GM23338 (cell line): Measurements from ENCODE around the gene C1QTNF5. TPM values are rescaled to one million over a fixed set of nuclear protein-coding genes. Genes with fewer than 3 reads are reported as not detected.
A peak's percentile ranks its signal among the peaks of the same experiment; 100 is the strongest.

Source experiments
- ATAC-seq: fragments of 200-7000 bp; cut with Tn5 transposase; 3 replicates; pipeline ENCODE4 v1.9.1; 2020
- DNase-seq: peaks from one replicate; pipeline ENCODE4 v3.0.0-alpha.2; 2015; ENCODE audit warnings: low spot score
- H2AFZ ChIP-seq: fragments of 200-600 bp; sonication (generic); 2 replicates; pipeline ENCODE4 v1.8.0; 2016; ENCODE audit warnings: antibody characterized with exemption, mild to moderate bottlenecking, moderate library complexity
- H3F3A ChIP-seq: fragments of 200-600 bp; sonication (generic); replicated peaks from 2 replicates; pipeline ENCODE4 v1.8.0; 2017; ENCODE audit warnings: antibody characterized with exemption, mixed run types, low read depth
- H3K27ac ChIP-seq: fragments of 200-600 bp; sonication (generic); 2 replicates; pipeline ENCODE4 v1.6.1; 2016; ENCODE audit warnings: low read depth
- H3K27me3 ChIP-seq: fragments of 200-600 bp; sonication (generic); 2 replicates; pipeline ENCODE4 v1.8.0; 2016; ENCODE audit warnings: mild to moderate bottlenecking, mixed run types, moderate library complexity; ENCODE audit not compliant: insufficient read depth
- H3K36me3 ChIP-seq: fragments of 200-600 bp; sonication (generic); 2 replicates; pipeline ENCODE4 v1.8.0; 2016; ENCODE audit warnings: mild to moderate bottlenecking; ENCODE audit not compliant: insufficient read depth
- H3K4me1 ChIP-seq: fragments of 200-600 bp; sonication (generic); 2 replicates; pipeline ENCODE4 v1.8.0; 2016; ENCODE audit warnings: mild to moderate bottlenecking, moderate library complexity; ENCODE audit not compliant: insufficient read depth
- H3K4me2 ChIP-seq: fragments of 200-600 bp; sonication (generic); 2 replicates; pipeline ENCODE4 v1.7.1; 2017; ENCODE audit warnings: mixed run types
- H3K4me3 ChIP-seq: fragments of 200-600 bp; sonication (generic); 2 replicates; pipeline ENCODE4 v1.6.1; 2016; ENCODE audit warnings: mixed run types
- H3K79me2 ChIP-seq: fragments of 200-600 bp; sonication (generic); replicated peaks from 2 replicates; pipeline ENCODE4 v1.8.0; 2017; ENCODE audit warnings: mild to moderate bottlenecking; ENCODE audit not compliant: insufficient read depth
- H3K9me2 ChIP-seq: fragments of 200-600 bp; sonication (generic); 2 replicates; pipeline ENCODE4 v1.8.0; 2017; ENCODE audit not compliant: insufficient read depth
- H4K20me1 ChIP-seq: fragments of 200-600 bp; sonication (generic); replicated peaks from 2 replicates; pipeline ENCODE4 v1.8.0; 2017; ENCODE audit warnings: mild to moderate bottlenecking; ENCODE audit not compliant: insufficient read depth
- H3K27ac Mint-ChIP-seq: 2 replicates; pipeline ENCODE4 v1.8.0; 2020; ENCODE audit warnings: inconsistent platforms, mild to moderate bottlenecking, moderate library complexity, mixed read lengths
- H3K27me3 Mint-ChIP-seq: 3 replicates; pipeline ENCODE4 v1.8.0; 2022; ENCODE audit warnings: low read depth, mild to moderate bottlenecking, moderate library complexity, mixed read lengths, inconsistent platforms; ENCODE audit not compliant: insufficient read depth, poor library complexity
- H3K36me3 Mint-ChIP-seq: 3 replicates; pipeline ENCODE4 v1.8.0; 2021; ENCODE audit warnings: low read depth, mild to moderate bottlenecking, inconsistent platforms, moderate library complexity, mixed read lengths
- H3K4me1 Mint-ChIP-seq: 3 replicates; pipeline ENCODE4 v1.8.0; 2020; ENCODE audit warnings: mild to moderate bottlenecking, inconsistent platforms, mixed read lengths
- H3K4me3 Mint-ChIP-seq: 3 replicates; pipeline ENCODE4 v1.8.0; 2021; ENCODE audit warnings: moderate library complexity, mild to moderate bottlenecking, inconsistent platforms, mixed read lengths
- H3K9me3 Mint-ChIP-seq: 3 replicates; pipeline ENCODE4 v1.8.0; 2020; ENCODE audit warnings: moderate library complexity, mild to moderate bottlenecking, inconsistent platforms, mixed read lengths
- CREB1 ChIP-seq: fragments of 250-450 bp; sonication (Bioruptor Pico); IDR thresholded peaks from 2 replicates; pipeline ENCODE4 v1.5.0; 2020; ENCODE audit warnings: low read depth, mild to moderate bottlenecking, moderate library complexity
- CTCF ChIP-seq, 2 experiments: fragments of 200-600 bp in 1 of 2; sonication (generic) in 1 of 2; conservative IDR thresholded peaks; 2 replicates each; pipeline versions ENCODE4 v1.5.1 to v1.6.1; 2016 to 2017; ENCODE audit warnings: antibody characterized with exemption in 2 of 2, low read depth in 2 of 2, mild to moderate bottlenecking in 2 of 2, moderate library complexity in 1 of 2
- EZH2 ChIP-seq: fragments of 200-600 bp; sonication (generic); IDR thresholded peaks from one replicate; pipeline ENCODE4 v1.8.0; 2017; ENCODE audit warnings: antibody characterized with exemption, mild to moderate bottlenecking, low read depth; ENCODE audit not compliant: unreplicated experiment
- EZH2phosphoT487 ChIP-seq: fragments of 200-600 bp; sonication (generic); IDR thresholded peaks from one replicate; pipeline ENCODE4 v1.8.1; 2018; ENCODE audit warnings: antibody characterized with exemption; ENCODE audit not compliant: unreplicated experiment
- JUNB ChIP-seq: IDR thresholded peaks from one replicate; pipeline ENCODE4 v1.6.1; 2016; ENCODE audit warnings: antibody characterized with exemption; ENCODE audit not compliant: unreplicated experiment
- POLR2AphosphoS5 ChIP-seq: IDR thresholded peaks from 2 replicates; pipeline ENCODE4 v1.6.1; 2016; ENCODE audit warnings: antibody characterized with exemption, low read depth
- REST ChIP-seq: IDR thresholded peaks from one replicate; pipeline ENCODE4 v1.6.1; 2018; ENCODE audit warnings: antibody characterized with exemption; ENCODE audit not compliant: unreplicated experiment
- STAT1 ChIP-seq: IDR thresholded peaks from one replicate; pipeline ENCODE4 v1.6.1; 2016; ENCODE audit warnings: antibody characterized with exemption; ENCODE audit not compliant: unreplicated experiment
- ZNF331 ChIP-seq: fragments of 250-450 bp; sonication (Bioruptor Pico); IDR thresholded peaks from 2 replicates; pipeline ENCODE4 v1.5.0; 2020; ENCODE audit warnings: low read depth, mild to moderate bottlenecking, moderate library complexity
- ZNF462 ChIP-seq: fragments of 250-450 bp; sonication (Bioruptor Pico); IDR thresholded peaks from 2 replicates; pipeline ENCODE4 v1.5.0; 2020; ENCODE audit warnings: mild to moderate bottlenecking, moderate library complexity
- polyA plus RNA-seq: library from polyadenylated mRNA; unstranded; fragments of >200 nt; fragmentation: Nextera tagmentation; extraction: Ambion mirVana; gene quantifications from 2 replicates; pipeline ENCODE4 v1.2.1, GENCODE V29; 2016
- total RNA-seq: library from RNA; depleted of rRNA; stranded (reverse); fragments of >200 nt; shearing (Covaris generic); gene quantifications from 2 replicates; pipeline ENCODE4 v1.2.3, GENCODE V29; 2014

The C1QTNF5 gene
- total and polyA plus RNA-seq, 2 experiments from 2014 or later: 1.9 TPM

GRCh38 chr11:119380160-119380826 is 39.6 kb upstream of the C1QTNF5 start (continued):
- no peak for TF ChIP-seq ZNF462 (CRISPR knock-in tag)

- peak overlapping the region; percentile 50; the same call in 1 of the 2 replicates for H3K4me2 ChIP-seq
These were observed 38.3 kb upstream of the C1QTNF5 start for GRCh38 chr11:119378851-119379465.

More at GRCh38 chr11:119378851-119379465, 38.3 kb upstream of the C1QTNF5 start:
- no peaks in the 10 kb centered on the region for H3K9me3 Mint-ChIP-seq
- Histone ChIP-seq H3K4me3 (no peak overlapping the region), H3K4me1 (peaks cover 51% of the 10 kb centered on the region), H3K27me3 (peaks cover 21% of the 10 kb centered on the region), H4K20me1 (no peaks in the 10 kb centered on the region), H2AFZ (no peak overlapping the region), H3K79me2 (no peaks in the 10 kb centered on the region), H3K9me2 (no peaks in the 10 kb centered on the region), H3K27ac (no peak overlapping the region), H3K36me3 (no peaks in the 10 kb centered on the region), H3F3A (peaks cover 10% of the 10 kb centered on the region; the same call in 1 of the 2 replicates)
- H3K27me3 Mint-ChIP-seq: peaks cover 32% of the 10 kb centered on the region
- ATAC-seq (peak; percentile 0; the same call in 1 of the 3 replicates), DNase-seq (peak; percentile 43)
- H3K4me3 Mint-ChIP-seq: no peak overlapping the region; the same call in 2 of the 3 replicates
- no peaks in the 10 kb centered on the region for H3K36me3 Mint-ChIP-seq
- no peak overlapping the region for H3K27ac Mint-ChIP-seq
- TF ChIP-seq REST (no peak), EZH2 (no peak), ZNF331 (no peak), EZH2phosphoT487 (no peak), STAT1 (no peak), JUNB (no peak), CTCF (conservative IDR thresholded peaks at IDR 0.05; ENCODE audit: low read depth in 2 of 2) (no peak), POLR2AphosphoS5 (no peak), CREB1 (CRISPR knock-in tag) (no peak)
- H3K4me1 Mint-ChIP-seq: peaks cover 53% of the 10 kb centered on the region
